Thoracic aorta (tissue), 2 donors: ENCODE data around the gene MPZL1. TPM values are rescaled to one million over a fixed set of nuclear protein-coding genes. Genes with fewer than 3 reads are reported as not detected.

ENCODE experiments used
- ATAC-seq: fragments of 150-250 bp; one replicate; pipeline ENCODE4 v1.8.0; 2017; ENCODE audit warnings: low read depth; ENCODE audit not compliant: insufficient number of reproducible peaks, low FRiP score
- DNase-seq: peaks from one replicate; pipeline ENCODE4 v3.0.0-alpha.2; 2020; ENCODE audit warnings: low spot score
- H3K27ac ChIP-seq, 2 donors: fragments of 200-600 bp; sonication (generic); 1 replicate in 1 of 2; 2 replicates in 1 of 2; pipeline ENCODE4 v1.5.1; 2016; ENCODE audit warnings: mild to moderate bottlenecking in 2 of 2, moderate library complexity in 2 of 2
- H3K27me3 ChIP-seq: fragments of 200-600 bp; sonication (generic); replicated peaks from 2 replicates; pipeline ENCODE4 v1.6.0; 2016; ENCODE audit warnings: mild to moderate bottlenecking; ENCODE audit not compliant: insufficient read depth
- H3K36me3 ChIP-seq: fragments of 200-600 bp; sonication (generic); one replicate; pipeline ENCODE4 v1.5.1; 2016
- H3K4me1 ChIP-seq, 2 donors: fragments of 200-600 bp; sonication (generic); 1 replicate in 1 of 2; 2 replicates in 1 of 2; pipeline versions ENCODE4 v1.5.1 to v1.6.0; 2016; ENCODE audit warnings: low read depth in 2 of 2, mild to moderate bottlenecking in 1 of 2; ENCODE audit not compliant: control insufficient read depth in 1 of 2
- H3K4me3 ChIP-seq: fragments of 200-600 bp; sonication (generic); 2 replicates; pipeline ENCODE4 v1.5.1; 2016; ENCODE audit warnings: mild to moderate bottlenecking
- H3K9me3 ChIP-seq: fragments of 200-600 bp; sonication (generic); 2 replicates; pipeline ENCODE4 v1.5.1; 2016
- total RNA-seq, 2 donors: library from RNA; depleted of rRNA; stranded (reverse); fragments of >200 nt; gene quantifications; one replicate each; pipeline versions ENCODE4 v1.1.0 to v1.2.3, GENCODE V29; 2016
- TF ChIP-seq, protein P1 (sequence below): fragments of 200-600 bp; sonication (generic); IDR thresholded peaks from one replicate; pipeline ENCODE4 v1.5.1; 2019; ENCODE audit warnings: antibody characterized with exemption

MPZL1 gene
- total RNA-seq, 2 donors from 2014 or later, result 92.6 to 108 TPM

DNA sequence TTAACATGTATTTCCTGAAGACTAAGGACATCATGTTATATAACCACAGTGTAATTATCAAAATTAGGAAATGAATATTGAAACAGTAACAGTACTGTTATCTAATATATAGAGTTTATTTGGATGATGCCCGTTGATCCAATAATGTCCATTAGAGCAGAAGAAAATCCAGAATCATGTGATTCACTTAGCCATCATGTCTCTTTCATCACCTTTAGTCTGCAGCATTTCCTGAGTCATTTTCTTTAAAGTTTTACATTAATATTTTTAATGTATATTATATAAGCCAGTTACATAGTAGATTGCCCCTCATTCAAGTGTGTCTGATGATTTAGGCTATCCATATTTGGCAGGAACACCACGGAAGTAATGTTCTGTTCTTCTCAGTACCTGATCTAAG is 28.9 kb downstream of the MPZL1 start:
- TF ChIP-seq, protein P1, sequence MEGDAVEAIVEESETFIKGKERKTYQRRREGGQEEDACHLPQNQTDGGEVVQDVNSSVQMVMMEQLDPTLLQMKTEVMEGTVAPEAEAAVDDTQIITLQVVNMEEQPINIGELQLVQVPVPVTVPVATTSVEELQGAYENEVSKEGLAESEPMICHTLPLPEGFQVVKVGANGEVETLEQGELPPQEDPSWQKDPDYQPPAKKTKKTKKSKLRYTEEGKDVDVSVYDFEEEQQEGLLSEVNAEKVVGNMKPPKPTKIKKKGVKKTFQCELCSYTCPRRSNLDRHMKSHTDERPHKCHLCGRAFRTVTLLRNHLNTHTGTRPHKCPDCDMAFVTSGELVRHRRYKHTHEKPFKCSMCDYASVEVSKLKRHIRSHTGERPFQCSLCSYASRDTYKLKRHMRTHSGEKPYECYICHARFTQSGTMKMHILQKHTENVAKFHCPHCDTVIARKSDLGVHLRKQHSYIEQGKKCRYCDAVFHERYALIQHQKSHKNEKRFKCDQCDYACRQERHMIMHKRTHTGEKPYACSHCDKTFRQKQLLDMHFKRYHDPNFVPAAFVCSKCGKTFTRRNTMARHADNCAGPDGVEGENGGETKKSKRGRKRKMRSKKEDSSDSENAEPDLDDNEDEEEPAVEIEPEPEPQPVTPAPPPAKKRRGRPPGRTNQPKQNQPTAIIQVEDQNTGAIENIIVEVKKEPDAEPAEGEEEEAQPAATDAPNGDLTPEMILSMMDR, result no peak
- Histone ChIP-seq H3K9me3 (no peaks in the 10 kb centered on the region), H3K27ac (no peak overlapping the region), H3K4me3 (no peak overlapping the region), H3K4me1 (peaks cover 45 to 62% of the 10 kb centered on the region in 2 donors), H3K36me3 (no peaks in the 10 kb centered on the region), H3K27me3 (no peaks in the 10 kb centered on the region)
- DNase-seq (no peak), ATAC-seq (no peak)

GRCh38 chr1:167751676-167752075 is 29.9 kb downstream of the MPZL1 start:
- no peak overlapping the region for H3K4me3 ChIP-seq
- H3K27me3 ChIP-seq, result no peaks in the 10 kb centered on the region
- H3K4me1 ChIP-seq, result peaks cover 39 to 60% of the 10 kb centered on the region in 2 donors
- DNase-seq (no peak), ATAC-seq (no peak)
- H3K27ac ChIP-seq, result no peak overlapping the region
- TF ChIP-seq, protein P1, result no peak
- no peaks in the 10 kb centered on the region for H3K9me3 ChIP-seq
- H3K36me3 ChIP-seq, result no peaks in the 10 kb centered on the region

- TF ChIP-seq, protein P1, result no peak
- Histone ChIP-seq H3K27me3 (no peaks in the 10 kb centered on the region), H3K4me3 (no peak overlapping the region), H3K4me1 (peaks cover 37 to 64% of the 10 kb centered on the region in 2 donors), H3K27ac (no peak overlapping the region), H3K9me3 (no peaks in the 10 kb centered on the region), H3K36me3 (no peaks in the 10 kb centered on the region)
- ATAC-seq (no peak), DNase-seq (no peak)
These were observed 30.6 kb downstream of the MPZL1 start for GRCh38 chr1:167752219-167752985.

GRCh38 chr1:167755654-167756053 is 33.9 kb downstream of the MPZL1 start:
- ATAC-seq (no peak), DNase-seq (no peak)
- H3K27ac ChIP-seq, result no peak overlapping the region
- H3K36me3 ChIP-seq, result no peaks in the 10 kb centered on the region
- no peaks in the 10 kb centered on the region for H3K27me3 ChIP-seq
- no peak overlapping the region for H3K4me3 ChIP-seq
- no peaks in the 10 kb centered on the region for H3K9me3 ChIP-seq
- peaks cover 23 to 52% of the 10 kb centered on the region in 2 donors for H3K4me1 ChIP-seq
- TF ChIP-seq, protein P1, result no peak

GRCh38 chr1:167756730-167757405 is 35.1 kb downstream of the MPZL1 start:
- no peaks in the 10 kb centered on the region for H3K36me3 ChIP-seq
- peaks cover 18 to 44% of the 10 kb centered on the region in 2 donors for H3K4me1 ChIP-seq
- no peaks in the 10 kb centered on the region for H3K27me3 ChIP-seq
- no peak for ATAC-seq
- H3K27ac ChIP-seq, result no peak overlapping the region
- H3K4me3 ChIP-seq, result no peak overlapping the region
- TF ChIP-seq, protein P1, result no peak
- H3K9me3 ChIP-seq, result no peaks in the 10 kb centered on the region
- no peak for DNase-seq
